Neuronal stem cell (in vitro differentiated cells): ENCODE measurements around the gene VPS13D.

Source experiments
- DNase-seq: peaks from one replicate; pipeline ENCODE4 v3.0.0-alpha.2; 2013; ENCODE audit warnings: low spot score
- H2AFZ ChIP-seq: one replicate; pipeline ENCODE4 v1.6.1; 2013; ENCODE audit warnings: mild to moderate bottlenecking, low read length, inconsistent platforms
- H2AK5ac ChIP-seq: 2 replicates; pipeline ENCODE4 v1.6.1; 2013; ENCODE audit warnings: low read depth, mild to moderate bottlenecking, inconsistent platforms, low read length, moderate library complexity, mixed read lengths
- H2BK120ac ChIP-seq: 2 replicates; pipeline ENCODE4 v1.6.1; 2013; ENCODE audit warnings: low read depth, mild to moderate bottlenecking, inconsistent platforms, low read length, moderate library complexity, mixed read lengths
- H2BK12ac ChIP-seq: one replicate; pipeline ENCODE4 v1.6.1; 2013; ENCODE audit warnings: low read length, inconsistent platforms
- H2BK15ac ChIP-seq: 2 replicates; pipeline ENCODE4 v1.6.1; 2013; ENCODE audit warnings: mild to moderate bottlenecking, low read length, inconsistent platforms, mixed read lengths
- H2BK5ac ChIP-seq: one replicate; pipeline ENCODE4 v1.6.1; 2013; ENCODE audit warnings: inconsistent platforms, mild to moderate bottlenecking, low read length, moderate library complexity
- H3K14ac ChIP-seq: one replicate; pipeline ENCODE4 v1.6.1; 2013; ENCODE audit warnings: low read length, inconsistent platforms
- H3K18ac ChIP-seq: 2 replicates; pipeline ENCODE4 v1.6.1; 2013; ENCODE audit warnings: low read length, inconsistent platforms
- H3K23ac ChIP-seq: 2 replicates; pipeline ENCODE4 v1.6.1; 2013; ENCODE audit warnings: low read depth, mild to moderate bottlenecking, mixed read lengths, low read length, inconsistent platforms; ENCODE audit not compliant: poor library complexity
- H3K27ac ChIP-seq: replicated peaks from 3 replicates; pipeline ENCODE4 v1.5.1; 2013; ENCODE audit warnings: low read length, inconsistent platforms
- H3K27me3 ChIP-seq, 3 experiments: 2 replicates each; pipeline ENCODE4 v1.6.1; 2013; ENCODE audit warnings: low read length in 3 of 3, mild to moderate bottlenecking in 2 of 3, inconsistent platforms in 1 of 3, low read depth in 1 of 3, mixed read lengths in 1 of 3, moderate library complexity in 1 of 3; ENCODE audit not compliant: control insufficient read depth in 3 of 3, insufficient read depth in 3 of 3
- H3K36me3 ChIP-seq, 2 donors: replicated peaks in 1 of 2; 2 replicates each; pipeline ENCODE4 v1.6.1; 2013; ENCODE audit warnings: low read length in 2 of 2; ENCODE audit not compliant: control insufficient read depth in 2 of 2, insufficient read depth in 2 of 2
- H3K4ac ChIP-seq: 2 replicates; pipeline ENCODE4 v1.6.1; 2013; ENCODE audit warnings: inconsistent platforms, mild to moderate bottlenecking, low read length, moderate library complexity
- H3K4me1 ChIP-seq, 2 donors: 1 replicate in 1 of 2; 2 replicates in 1 of 2; pipeline ENCODE4 v1.6.1; 2013; ENCODE audit warnings: low read length in 2 of 2, low read depth in 1 of 2; ENCODE audit not compliant: control insufficient read depth in 2 of 2, insufficient read depth in 1 of 2
- H3K4me2 ChIP-seq: one replicate; pipeline ENCODE4 v1.6.1; 2013; ENCODE audit warnings: mild to moderate bottlenecking, low read length, inconsistent platforms; ENCODE audit not compliant: insufficient read depth, poor library complexity, severe bottlenecking
- H3K4me3 ChIP-seq, 2 donors: 2 replicates each; pipeline ENCODE4 v1.5.1; 2013; ENCODE audit warnings: low read length in 2 of 2, mild to moderate bottlenecking in 2 of 2, inconsistent platforms in 1 of 2, moderate library complexity in 1 of 2
- H3K79me1 ChIP-seq: one replicate; pipeline ENCODE4 v1.6.1; 2013; ENCODE audit warnings: low read depth, mild to moderate bottlenecking, inconsistent platforms, low read length, moderate library complexity
- H3K9ac ChIP-seq: one replicate; pipeline ENCODE4 v1.6.1; 2013; ENCODE audit warnings: mild to moderate bottlenecking, low read depth, low read length, inconsistent platforms; ENCODE audit not compliant: poor library complexity
- H3K9me3 ChIP-seq, 2 donors: replicated peaks in 1 of 2; 2 replicates each; pipeline versions ENCODE3 to v1.6.1; 2013; ENCODE audit warnings: low read length in 2 of 2, mild to moderate bottlenecking in 2 of 2, inconsistent platforms in 1 of 2, low read depth in 1 of 2, mixed read lengths in 1 of 2, moderate library complexity in 1 of 2; ENCODE audit not compliant: control insufficient read depth in 2 of 2, insufficient read depth in 1 of 2
- H4K8ac ChIP-seq: one replicate; pipeline ENCODE4 v1.6.1; 2013; ENCODE audit warnings: low read depth, mild to moderate bottlenecking, inconsistent platforms, low read length, moderate library complexity
- H4K91ac ChIP-seq: one replicate; pipeline ENCODE4 v1.6.1; 2013; ENCODE audit warnings: low read length, low read depth, mild to moderate bottlenecking, inconsistent platforms; ENCODE audit not compliant: poor library complexity
- WGBS, 2 donors: extraction: QIAGEN DNeasy Blood & Tissue Kit; methylation state at CpG; one replicate each; pipeline ENCODE4 v1.1.7; 2013; ENCODE audit warnings: missing lambda C conversion rate in 2 of 2, mixed read lengths in 1 of 2; ENCODE audit not compliant: insufficient read length in 2 of 2, insufficient replicate concordance in 1 of 2; ENCODE audit errors: extremely low coverage in 2 of 2; 5-methylcytosine and 5-hydroxymethylcytosine counted together

The VPS13D gene

GRCh38 chr1:12542616-12543592, 313.1 kb downstream of the VPS13D start:
- Histone ChIP-seq H2BK120ac (no peak overlapping the region), H3K4me1 (peaks cover 18 to 28% of the 10 kb centered on the region in 2 donors), H3K9ac (no peak overlapping the region), H3K14ac (no peak overlapping the region), H3K4ac (no peak overlapping the region), H2BK15ac (no peak overlapping the region), H3K27me3 (peaks cover 0 to under 1% (median 0%) of the 10 kb centered on the region in 3 experiments), H2AFZ (no peak overlapping the region), H3K9me3 (no peaks in the 10 kb centered on the region), H4K8ac (no peak overlapping the region), H3K79me1 (no peaks in the 10 kb centered on the region), H2AK5ac (no peak overlapping the region), H4K91ac (no peak overlapping the region), H3K18ac (no peak overlapping the region), H3K36me3 (no peaks in the 10 kb centered on the region), H3K4me3 (no peak overlapping the region), H2BK12ac (no peak overlapping the region), H3K23ac (no peak overlapping the region), H3K27ac (peak overlapping the region; percentile 34), H2BK5ac (no peak overlapping the region), H3K4me2 (no peak overlapping the region)
- WGBS, 2 donors: no CpG with 5 or more reads among the region's 9 CpGs
- peak; percentile 39 for DNase-seq

- Histone ChIP-seq H3K23ac (no peak overlapping the region), H2BK12ac (no peak overlapping the region), H3K18ac (no peak overlapping the region), H2BK15ac (no peak overlapping the region), H3K14ac (no peak overlapping the region), H3K4ac (no peak overlapping the region), H2BK5ac (no peak overlapping the region), H3K4me2 (no peak overlapping the region), H3K27me3 (no peaks in the 10 kb centered on the region), H3K9ac (no peak overlapping the region), H3K79me1 (no peaks in the 10 kb centered on the region), H3K4me1 (peaks cover 15 to 27% of the 10 kb centered on the region in 2 donors), H2BK120ac (no peak overlapping the region), H4K8ac (no peak overlapping the region), H3K4me3 (no peak overlapping the region), H3K9me3 (no peaks in the 10 kb centered on the region), H2AK5ac (no peak overlapping the region), H2AFZ (no peak overlapping the region), H3K27ac (no peak overlapping the region), H3K36me3 (no peaks in the 10 kb centered on the region), H4K91ac (no peak overlapping the region)
- whole genome bisulfite sequencing, 2 donors: no CpG with 5 or more reads among the region's 9 CpGs
- DNase-seq: no peak
Observed at GRCh38 chr1:12543740-12544154, 313.9 kb downstream of the VPS13D start.

GRCh38 chr1:12544357-12544756, 314.5 kb downstream of the VPS13D start:
- Histone ChIP-seq H3K18ac (peak overlapping the region; percentile 9), H3K9me3 (no peaks in the 10 kb centered on the region), H3K36me3 (no peaks in the 10 kb centered on the region), H3K4ac (no peak overlapping the region), H4K8ac (no peak overlapping the region), H3K14ac (no peak overlapping the region), H3K27ac (no peak overlapping the region), H3K79me1 (no peaks in the 10 kb centered on the region), H3K23ac (no peak overlapping the region), H3K9ac (no peak overlapping the region), H3K4me2 (no peak overlapping the region), H2BK15ac (no peak overlapping the region), H3K4me3 (no peak overlapping the region), H2AK5ac (no peak overlapping the region), H3K4me1 (peaks cover 18 to 32% of the 10 kb centered on the region in 2 donors), H2BK5ac (no peak overlapping the region), H2BK12ac (peak overlapping the region; percentile 51), H4K91ac (no peak overlapping the region), H2AFZ (no peak overlapping the region), H3K27me3 (no peaks in the 10 kb centered on the region), H2BK120ac (no peak overlapping the region)
- WGBS, 2 donors: no CpG with 5 or more reads among the region's 4 CpGs
- DNase-seq: no peak

GRCh38 chr1:12544992-12545391, 315.2 kb downstream of the VPS13D start:
- DNase-seq: no peak
- H2BK120ac ChIP-seq: no peak overlapping the region
- H2BK15ac ChIP-seq: no peak overlapping the region
- H2BK5ac ChIP-seq: no peak overlapping the region
- no peaks in the 10 kb centered on the region for H3K27me3 ChIP-seq
- H3K36me3 ChIP-seq: no peaks in the 10 kb centered on the region
- no peak overlapping the region for H2AK5ac ChIP-seq
- no peak overlapping the region for H3K4ac ChIP-seq
- no peak overlapping the region for H3K14ac ChIP-seq
- peaks cover 20 to 35% of the 10 kb centered on the region in 2 donors for H3K4me1 ChIP-seq
- no peak overlapping the region for H3K4me3 ChIP-seq
- H3K9me3 ChIP-seq: no peaks in the 10 kb centered on the region
- no peak overlapping the region for H3K4me2 ChIP-seq
- no peak overlapping the region for H4K91ac ChIP-seq
- WGBS, 2 donors: no CpG with 5 or more reads among the region's 8 CpGs
- H2AFZ ChIP-seq: no peak overlapping the region
- no peak overlapping the region for H2BK12ac ChIP-seq
- H4K8ac ChIP-seq: no peak overlapping the region
- H3K9ac ChIP-seq: no peak overlapping the region
- no peak overlapping the region for H3K27ac ChIP-seq
- H3K79me1 ChIP-seq: no peaks in the 10 kb centered on the region
- no peak overlapping the region for H3K18ac ChIP-seq
- H3K23ac ChIP-seq: no peak overlapping the region
